Trophoblast cell (in vitro differentiated cells and primary cell): ENCODE measurements around the gene HDGFL3.
"Not testable (repeated sequence)": the region's sequence is repeated elsewhere in the genome, so short reads cannot be mapped to it uniquely, and the experiment has no call there.

Source experiments
- DNase-seq, 2 donors: peaks; one replicate each; pipeline ENCODE4 v3.0.0-alpha.2; 2016
- H2AFZ ChIP-seq: 2 replicates; pipeline ENCODE4 v1.6.1; 2013; ENCODE audit warnings: low read length, moderate library complexity, mild to moderate bottlenecking; ENCODE audit not compliant: insufficient read depth, poor library complexity
- H2AK5ac ChIP-seq: 2 replicates; pipeline ENCODE4 v1.6.1; 2013; ENCODE audit warnings: mild to moderate bottlenecking, low read length
- H2BK120ac ChIP-seq: 2 replicates; pipeline ENCODE4 v1.6.1; 2013; ENCODE audit warnings: low read length, mild to moderate bottlenecking, moderate library complexity; ENCODE audit not compliant: insufficient read depth, poor library complexity
- H2BK12ac ChIP-seq: 2 replicates; pipeline ENCODE4 v1.6.1; 2013; ENCODE audit warnings: mild to moderate bottlenecking, low read length, moderate library complexity
- H2BK5ac ChIP-seq: 2 replicates; pipeline ENCODE4 v1.6.1; 2013; ENCODE audit warnings: low read length, low read depth, moderate library complexity, mild to moderate bottlenecking; ENCODE audit not compliant: poor library complexity
- H3K14ac ChIP-seq: 2 replicates; pipeline ENCODE4 v1.6.1; 2013; ENCODE audit warnings: mild to moderate bottlenecking, low read length
- H3K18ac ChIP-seq: 2 replicates; pipeline ENCODE4 v1.6.1; 2013; ENCODE audit warnings: mild to moderate bottlenecking, low read length
- H3K23ac ChIP-seq: 2 replicates; pipeline ENCODE4 v1.6.1; 2013; ENCODE audit warnings: low read length
- H3K27ac ChIP-seq: 2 replicates; pipeline ENCODE4 v1.5.1; 2013; ENCODE audit warnings: low read depth, mild to moderate bottlenecking, inconsistent platforms, low read length, moderate library complexity
- H3K27me3 ChIP-seq: 2 replicates; pipeline ENCODE4 v1.6.1; 2013; ENCODE audit warnings: inconsistent platforms, mild to moderate bottlenecking, low read length, moderate library complexity; ENCODE audit not compliant: insufficient read depth
- H3K36me3 ChIP-seq, 2 experiments: 1 replicate in 1 of 2; 2 replicates in 1 of 2; pipeline ENCODE4 v1.6.1; 2013; ENCODE audit warnings: low read length in 2 of 2, mild to moderate bottlenecking in 2 of 2, moderate library complexity in 1 of 2; ENCODE audit not compliant: insufficient read depth in 2 of 2, control insufficient read depth in 1 of 2
- H3K4ac ChIP-seq: 2 replicates; pipeline ENCODE4 v1.6.1; 2013; ENCODE audit warnings: low read depth, mild to moderate bottlenecking, low read length, moderate library complexity
- H3K4me1 ChIP-seq, 2 experiments: 1 replicate in 1 of 2; 2 replicates in 1 of 2; pipeline ENCODE4 v1.6.1; 2013; ENCODE audit warnings: low read length in 2 of 2, mild to moderate bottlenecking in 2 of 2, moderate library complexity in 1 of 2; ENCODE audit not compliant: insufficient read depth in 2 of 2, control insufficient read depth in 1 of 2
- H3K4me2 ChIP-seq: 2 replicates; pipeline ENCODE4 v1.6.1; 2013; ENCODE audit warnings: inconsistent platforms, mild to moderate bottlenecking, low read length, moderate library complexity
- H3K4me3 ChIP-seq: 2 replicates; pipeline ENCODE4 v1.5.1; 2013; ENCODE audit warnings: mild to moderate bottlenecking, low read depth, low read length, inconsistent platforms
- H3K79me1 ChIP-seq: one replicate; pipeline ENCODE4 v1.6.1; 2013; ENCODE audit warnings: low read length
- H3K79me2 ChIP-seq: 2 replicates; pipeline ENCODE4 v1.6.1; 2013; ENCODE audit warnings: low read length, mild to moderate bottlenecking; ENCODE audit not compliant: control insufficient read depth, insufficient read depth, poor library complexity
- H3K9ac ChIP-seq: 2 replicates; pipeline ENCODE4 v1.6.1; 2013; ENCODE audit warnings: mild to moderate bottlenecking, low read length
- H3K9me3 ChIP-seq: 2 replicates; pipeline ENCODE4 v1.6.1; 2013; ENCODE audit warnings: low read depth, mild to moderate bottlenecking, control low read depth, inconsistent platforms, low read length; ENCODE audit not compliant: insufficient read depth
- H4K12ac ChIP-seq: 2 replicates; pipeline ENCODE4 v1.6.1; 2013; ENCODE audit warnings: low read depth, mild to moderate bottlenecking, low read length, moderate library complexity
- H4K8ac ChIP-seq: 2 replicates; pipeline ENCODE4 v1.6.1; 2013; ENCODE audit warnings: low read depth, mild to moderate bottlenecking, low read length, moderate library complexity
- H4K91ac ChIP-seq: one replicate; pipeline ENCODE4 v1.6.1; 2013; ENCODE audit warnings: low read depth, mild to moderate bottlenecking, low read length, moderate library complexity
- WGBS: extraction: QIAGEN DNeasy Blood & Tissue Kit; methylation state at CpG from one replicate; pipeline ENCODE4 v1.1.7; 2013; ENCODE audit warnings: missing lambda C conversion rate; ENCODE audit not compliant: insufficient read length, insufficient coverage; ENCODE audit errors: extremely low coverage; 5-methylcytosine and 5-hydroxymethylcytosine counted together

Gene HDGFL3

DNA sequence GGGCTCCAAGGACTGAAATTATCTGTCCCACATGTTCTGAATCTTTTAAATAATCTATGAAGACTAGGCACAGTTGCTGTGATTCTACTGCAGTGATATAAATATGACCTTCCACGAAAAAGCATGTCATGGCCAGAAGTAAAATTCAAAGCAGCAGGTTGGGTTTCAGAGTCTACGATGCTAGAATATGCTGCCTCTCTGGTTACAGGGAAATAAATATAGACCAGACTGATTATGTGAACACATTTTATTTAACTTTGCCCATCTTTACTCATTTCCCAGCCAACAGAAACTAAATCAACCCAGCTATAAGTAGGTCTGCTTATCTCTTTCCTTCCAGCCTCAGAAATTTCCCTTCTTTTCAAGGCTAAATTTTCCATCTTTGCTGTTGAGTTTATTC lies 120.0 kb downstream of the HDGFL3 start:
- no peak overlapping the region for H2BK5ac ChIP-seq
- DNase-seq, result no peak
- no peak overlapping the region for H4K12ac ChIP-seq
- H3K9ac ChIP-seq, result no peak overlapping the region
- H3K27me3 ChIP-seq, result no peaks in the 10 kb centered on the region
- no peak overlapping the region for H3K4ac ChIP-seq
- H3K23ac ChIP-seq, result no peak overlapping the region
- no peaks in the 10 kb centered on the region for H3K79me2 ChIP-seq
- no CpG with 5 or more reads among the region's 2 CpGs for WGBS
- peaks cover 4 to 6% of the 10 kb centered on the region in 2 experiments for H3K4me1 ChIP-seq
- no peak overlapping the region for H3K27ac ChIP-seq
- no peaks in the 10 kb centered on the region for H3K9me3 ChIP-seq
- no peak overlapping the region for H3K14ac ChIP-seq
- H3K79me1 ChIP-seq, result no peaks in the 10 kb centered on the region
- no peak overlapping the region for H3K4me3 ChIP-seq
- no peak overlapping the region for H3K4me2 ChIP-seq
- H4K8ac ChIP-seq, result no peak overlapping the region
- H3K18ac ChIP-seq, result no peak overlapping the region
- H2BK120ac ChIP-seq, result no peak overlapping the region
- no peaks in the 10 kb centered on the region for H3K36me3 ChIP-seq
- H4K91ac ChIP-seq, result no peak overlapping the region
- H2BK12ac ChIP-seq, result no peak overlapping the region
- no peak overlapping the region for H2AK5ac ChIP-seq
- H2AFZ ChIP-seq, result no peak overlapping the region

DNA sequence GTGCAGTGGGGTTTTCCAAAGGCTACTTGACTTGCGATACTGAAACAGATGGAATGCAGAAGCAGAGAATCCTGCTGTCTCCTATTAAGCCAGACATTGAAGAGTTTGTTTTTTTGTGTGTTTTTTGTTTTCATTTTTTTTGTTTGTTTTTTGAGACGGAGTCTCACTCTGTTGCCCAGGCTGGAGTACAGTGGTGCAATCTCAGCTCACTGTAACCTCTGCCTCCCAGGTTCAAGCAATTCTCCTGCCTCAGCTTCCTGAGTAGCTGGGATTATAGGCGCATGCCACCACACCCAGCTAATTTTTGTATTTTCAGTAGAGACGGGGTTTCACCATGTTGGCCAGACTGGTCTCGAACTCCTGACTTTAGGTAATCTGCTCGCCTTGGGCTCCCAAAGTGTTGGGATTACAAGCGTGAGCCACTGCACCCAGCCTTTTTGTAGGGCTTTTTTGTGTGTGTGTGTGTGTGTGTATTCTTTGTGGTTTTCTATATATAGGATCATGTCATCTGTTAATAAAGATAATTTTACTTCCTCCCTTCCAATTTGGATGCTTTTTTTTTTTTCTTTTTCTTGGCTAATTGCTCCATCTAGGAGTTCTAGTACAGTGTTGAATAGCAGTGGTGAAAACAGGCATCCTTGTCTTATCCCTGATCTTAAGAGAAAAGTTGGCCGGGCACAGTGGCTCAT lies 121.6 kb downstream of the HDGFL3 start:
- not testable (repeated sequence) for H3K23ac ChIP-seq, H2BK12ac ChIP-seq, H3K14ac ChIP-seq, H4K91ac ChIP-seq, H3K79me2 ChIP-seq, H4K12ac ChIP-seq, H3K4ac ChIP-seq, DNase-seq, H4K8ac ChIP-seq, H3K4me2 ChIP-seq, H2BK5ac ChIP-seq, H2BK120ac ChIP-seq, H3K4me1 ChIP-seq, H3K36me3 ChIP-seq, H3K18ac ChIP-seq, H3K9ac ChIP-seq, H3K79me1 ChIP-seq, H2AFZ ChIP-seq, H3K27me3 ChIP-seq, H3K9me3 ChIP-seq, H3K4me3 ChIP-seq, H3K27ac ChIP-seq, H2AK5ac ChIP-seq
- WGBS, result no CpG with 5 or more reads among the region's 8 CpGs

DNA sequence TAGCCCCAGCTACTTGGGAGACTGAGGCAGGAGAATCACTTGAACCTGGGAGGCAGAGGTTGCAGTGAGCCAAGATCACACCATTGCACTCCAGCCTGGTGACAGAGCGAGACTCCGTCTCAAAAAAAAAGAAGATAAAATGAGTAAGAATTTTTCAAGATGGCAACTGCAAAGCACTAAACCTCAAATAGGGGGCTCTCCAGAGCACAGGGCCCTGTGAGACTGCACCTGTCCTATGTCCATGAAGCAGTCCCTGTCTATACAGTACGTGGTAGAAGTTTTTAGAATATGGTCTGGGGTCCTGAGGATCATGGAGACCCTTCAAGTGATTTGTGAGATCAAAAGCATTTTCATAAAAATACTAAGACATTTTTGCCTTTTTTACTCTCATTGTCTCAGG lies 122.2 kb downstream of the HDGFL3 start:
- H4K12ac ChIP-seq, H3K4me3 ChIP-seq, H2BK12ac ChIP-seq, H2AK5ac ChIP-seq, H3K4me2 ChIP-seq, DNase-seq, H2BK5ac ChIP-seq, H3K9me3 ChIP-seq, H4K91ac ChIP-seq, H3K79me1 ChIP-seq, H3K14ac ChIP-seq, H3K4me1 ChIP-seq, H3K4ac ChIP-seq, H3K18ac ChIP-seq, H3K27ac ChIP-seq, H3K79me2 ChIP-seq, H3K9ac ChIP-seq, H3K36me3 ChIP-seq, H2AFZ ChIP-seq, H3K27me3 ChIP-seq, H2BK120ac ChIP-seq, H4K8ac ChIP-seq, H3K23ac ChIP-seq: not testable (repeated sequence)
- WGBS, result no CpG with 5 or more reads among the region's 3 CpGs

DNA sequence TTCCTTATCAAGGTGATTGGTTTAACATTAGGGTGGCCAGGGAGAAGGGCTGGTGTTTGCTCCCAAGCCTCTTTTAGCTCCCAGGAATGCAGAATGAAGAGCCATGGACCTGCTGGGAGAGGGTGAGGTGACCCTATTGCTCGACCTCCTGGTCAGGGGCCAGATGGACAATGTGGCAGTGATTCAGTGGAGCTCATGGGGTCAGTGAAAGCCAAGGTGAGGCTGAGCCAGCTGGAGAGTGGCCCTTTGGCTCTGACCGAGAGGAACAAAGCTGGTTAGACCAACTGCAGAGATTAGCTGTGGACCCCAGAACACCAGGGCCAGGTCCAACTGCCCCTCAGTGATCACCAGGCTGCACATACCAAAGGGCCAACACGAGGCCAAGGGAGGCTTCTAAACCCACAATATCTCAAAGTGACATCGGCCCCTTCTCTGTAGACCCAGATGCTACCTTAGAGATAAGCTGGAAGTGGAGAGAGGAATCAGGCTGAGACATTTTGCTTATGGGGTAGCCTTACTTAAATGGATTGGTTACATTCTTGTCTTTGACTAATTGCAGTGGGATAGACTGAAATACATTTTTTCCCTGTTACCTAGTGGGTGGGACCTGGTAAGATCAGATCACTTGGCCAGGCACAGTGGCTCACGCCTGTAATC lies 124.8 kb downstream of the HDGFL3 start:
- no peak overlapping the region for H3K4me3 ChIP-seq

More for the DNA sequence above, 124.8 kb downstream of the HDGFL3 start:
- no peak overlapping the region for H3K18ac ChIP-seq
- H3K14ac ChIP-seq, result no peak overlapping the region
- H3K27me3 ChIP-seq, result no peaks in the 10 kb centered on the region
- no peak overlapping the region for H3K4ac ChIP-seq
- H3K36me3 ChIP-seq, result no peaks in the 10 kb centered on the region
- H3K27ac ChIP-seq, result no peak overlapping the region
- H3K79me1 ChIP-seq, result no peaks in the 10 kb centered on the region
- no peaks in the 10 kb centered on the region for H3K4me1 ChIP-seq
- H4K8ac ChIP-seq, result no peak overlapping the region
- H3K9me3 ChIP-seq, result no peaks in the 10 kb centered on the region
- no peak overlapping the region for H2AK5ac ChIP-seq
- DNase-seq, result peak in 1 of 2 donors; percentile 23
- H3K4me2 ChIP-seq, result no peak overlapping the region
- no peak overlapping the region for H4K12ac ChIP-seq
- H3K9ac ChIP-seq, result peak overlapping the region; percentile 2
- H3K23ac ChIP-seq, result no peak overlapping the region
- H4K91ac ChIP-seq, result no peak overlapping the region
- H2BK12ac ChIP-seq, result no peak overlapping the region
- no peaks in the 10 kb centered on the region for H3K79me2 ChIP-seq
- no CpG with 5 or more reads among the region's 5 CpGs for WGBS
- no peak overlapping the region for H2BK5ac ChIP-seq
- H2AFZ ChIP-seq, result no peak overlapping the region
- no peak overlapping the region for H2BK120ac ChIP-seq
